Measurements from ENCODE around the gene ADAMTS13.
A peak's percentile ranks its signal among the peaks of the same experiment; 100 is the strongest.

The ADAMTS13 gene

GRCh38 chr9:133393399-133393798, 28.8 kb upstream of the ADAMTS13 start:
- no peak for DNase-seq

- DNase-seq = no peak
These were observed 27.4 kb upstream of the ADAMTS13 start for GRCh38 chr9:133394687-133395271.

- no peak for DNase-seq
These were observed 25.2 kb upstream of the ADAMTS13 start for GRCh38 chr9:133396952-133397351.

- no peak for DNase-seq
These were observed 24.8 kb upstream of the ADAMTS13 start for GRCh38 chr9:133397370-133397769.

- no peak for DNase-seq
These were observed 24.3 kb upstream of the ADAMTS13 start for GRCh38 chr9:133397895-133398294.

GRCh38 chr9:133400292-133400691, 21.9 kb upstream of the ADAMTS13 start:
- DNase-seq = no peak

- no peak for DNase-seq
These were observed 20.6 kb upstream of the ADAMTS13 start for GRCh38 chr9:133401588-133401987.

- no peak for DNase-seq
These were observed 19.5 kb upstream of the ADAMTS13 start for GRCh38 chr9:133402689-133403088.

GRCh38 chr9:133403766-133404453, 18.3 kb upstream of the ADAMTS13 start:
- DNase-seq = peak; percentile 69

GRCh38 chr9:133404454-133405002, 17.6 kb upstream of the ADAMTS13 start:
- DNase-seq = no peak

GRCh38 chr9:133405508-133406438, 16.4 kb upstream of the ADAMTS13 start:
- no peak for DNase-seq

GRCh38 chr9:133406480-133407307, 15.5 kb upstream of the ADAMTS13 start:
- DNase-seq = peak; percentile 85

GRCh38 chr9:133408042-133408441, 14.1 kb upstream of the ADAMTS13 start:
- no peak for DNase-seq

GRCh38 chr9:133415170-133415569, 7.0 kb upstream of the ADAMTS13 start:
- DNase-seq = no peak

- DNase-seq = peak; percentile 88
These were observed 4.4 kb upstream of the ADAMTS13 start, which contains the start of gene REXO4 for GRCh38 chr9:133417541-133418461. TSS of gene REXO4 (minus strand) at chr9:133418010. CDS start at chr9:133417844, 166 bp downstream.

GRCh38 chr9:133419005-133419404, 3.2 kb upstream of the ADAMTS13 start:
- no peak for DNase-seq

- DNase-seq = peak; percentile 47
These were observed 1.8 kb upstream of the ADAMTS13 start for GRCh38 chr9:133420392-133420827.

GRCh38 chr9:133423216-133423615, 1.0 kb downstream of the ADAMTS13 start:
- DNase-seq = no peak

- no peak for DNase-seq
These were observed 2.0 kb downstream of the ADAMTS13 start for GRCh38 chr9:133424187-133424586.

GRCh38 chr9:133425049-133425632, 3.0 kb downstream of the ADAMTS13 start:
- DNase-seq = no peak

GRCh38 chr9:133426011-133426410, 3.8 kb downstream of the ADAMTS13 start:
- DNase-seq = no peak
